Stimulated activated CD8-positive, alpha-beta memory T cell treated with anti-CD3 and anti-CD28 coated beads, Interleukin-7, amount 100 ng/mL, for 1 hour (primary cell): ENCODE data around the gene ELMOD3.
"Not testable (repeated sequence)": the region's sequence is repeated elsewhere in the genome, so short reads cannot be mapped to it uniquely, and the experiment has no call there.

Experiments used
- DNase-seq, 2 donors: peaks; one replicate each; pipeline ENCODE4 v3.0.0-alpha.2; 2020; ENCODE audit warnings: low read depth in 2 of 2

ELMOD3 gene

GRCh38 chr2:85329181-85329651, 25.4 kb upstream of the ELMOD3 start:
- no peak for DNase-seq

DNA sequence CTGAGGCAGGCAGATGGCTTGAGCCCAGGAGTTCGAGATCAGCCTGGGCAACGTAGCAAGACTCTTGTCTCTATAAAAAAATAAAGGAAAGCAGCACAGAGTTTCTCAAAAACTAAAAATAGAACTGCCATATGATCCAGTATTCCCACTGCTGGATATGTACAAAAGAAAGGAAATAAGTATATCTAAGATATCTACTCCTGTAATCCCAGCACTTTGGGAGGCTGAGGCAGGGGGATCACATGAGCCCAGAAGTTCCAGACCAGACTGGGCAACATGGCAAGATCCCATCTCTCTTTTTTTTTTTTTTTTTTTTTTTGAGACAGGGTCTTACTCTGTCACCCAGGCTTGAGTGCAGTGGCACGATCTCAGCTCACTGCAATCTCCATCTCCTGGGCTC, 24.9 kb upstream of the ELMOD3 start:
- not testable (repeated sequence) for DNase-seq

DNA sequence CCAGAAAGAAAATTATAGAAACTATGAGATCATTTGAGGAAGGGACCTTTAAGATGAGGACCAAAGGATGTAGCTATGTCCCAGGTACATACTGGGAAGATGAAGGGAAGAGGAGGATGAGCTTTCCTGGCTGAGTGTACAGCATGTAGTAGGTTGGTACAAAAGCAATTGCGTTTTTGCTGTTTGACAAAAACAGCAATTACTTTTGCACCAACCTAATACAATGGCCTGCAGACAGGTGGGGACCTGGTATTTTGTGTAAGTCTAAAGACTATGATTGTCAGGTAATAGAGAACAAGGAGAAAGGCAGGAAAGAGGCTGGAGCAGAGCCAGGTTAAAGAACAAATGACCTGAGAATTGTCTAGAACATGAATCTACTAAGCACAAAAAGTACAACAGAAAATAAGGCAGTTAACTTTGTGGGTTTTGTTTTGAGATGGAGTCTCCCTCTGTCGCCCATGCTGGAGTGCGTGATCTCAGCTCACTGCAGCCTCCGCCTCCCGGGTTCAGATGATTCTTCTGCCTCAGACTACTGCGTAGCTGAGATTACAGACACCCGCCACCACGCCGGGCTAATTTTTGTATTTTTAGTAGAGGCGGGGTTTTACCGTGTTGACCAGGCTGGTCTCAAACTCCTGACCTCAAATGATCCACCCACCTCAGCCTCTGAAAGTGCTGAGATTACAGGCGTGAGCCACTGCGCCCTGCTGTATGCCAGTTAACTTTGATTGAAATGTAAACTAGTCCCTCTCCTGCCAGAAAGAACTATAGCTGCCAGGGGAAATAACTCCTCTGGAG, 23.5 kb upstream of the ELMOD3 start:
- DNase-seq: no peak

DNA sequence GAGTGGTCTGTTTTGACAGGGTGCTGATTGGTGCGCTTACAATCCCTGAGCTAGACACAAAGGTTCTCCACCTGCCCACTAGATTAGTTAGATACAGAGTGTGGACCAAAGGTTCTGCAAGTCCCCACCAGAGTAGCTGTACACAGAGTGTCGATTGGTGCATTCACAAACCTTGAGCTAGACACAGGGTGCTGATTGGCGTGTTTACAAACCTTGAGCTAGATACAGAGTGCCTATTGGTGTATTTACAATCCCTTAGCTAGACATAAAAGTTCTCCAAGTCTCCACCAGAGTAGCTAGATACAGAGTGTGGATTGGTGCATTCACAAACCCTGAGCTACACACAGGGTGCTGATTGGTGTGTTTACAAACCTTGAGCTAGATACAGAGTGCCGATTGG, 20.7 kb upstream of the ELMOD3 start:
- not testable (repeated sequence) for DNase-seq

- no peak for DNase-seq
Observed at GRCh38 chr2:85334928-85335327, 19.6 kb upstream of the ELMOD3 start.

DNA sequence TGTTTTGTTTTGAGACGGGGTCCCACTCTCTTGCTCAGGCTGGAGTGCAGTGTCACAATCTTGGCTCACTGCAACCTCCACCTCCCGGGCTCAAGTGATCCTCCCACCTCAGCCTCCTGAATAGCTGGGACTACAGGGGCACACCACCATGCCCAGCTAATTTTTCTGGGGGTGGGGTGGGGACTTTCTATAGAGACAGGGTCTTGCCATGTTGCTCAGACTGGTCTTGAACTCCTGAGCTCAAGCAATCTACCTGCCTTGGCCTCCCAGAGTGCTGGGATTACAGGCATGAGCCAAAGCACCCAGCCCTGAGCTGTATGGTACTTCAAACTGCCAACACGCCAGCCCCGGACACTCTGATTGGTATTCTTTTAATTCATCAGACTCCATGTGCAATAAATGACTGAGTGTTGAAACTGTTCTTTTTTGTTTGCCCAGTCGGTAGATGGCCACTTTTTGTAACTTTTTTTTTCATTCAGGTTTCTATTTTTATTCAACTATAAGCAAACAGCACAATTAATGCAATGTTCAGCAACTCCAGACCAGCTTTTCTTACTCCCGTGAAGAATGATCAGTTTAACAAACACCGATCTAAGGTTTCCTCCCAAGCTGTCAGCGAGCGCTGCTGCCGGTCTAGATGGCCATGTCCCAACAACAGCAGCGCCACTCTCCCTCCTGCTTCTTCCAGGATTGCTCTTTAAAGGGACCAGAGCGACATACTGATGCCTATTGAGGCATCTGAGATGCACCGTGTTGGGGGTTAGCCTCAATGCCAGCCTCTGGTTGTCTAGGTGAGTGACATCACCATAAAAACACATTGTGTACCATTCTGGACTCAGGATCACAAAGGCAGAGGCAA, 14.3 kb upstream of the ELMOD3 start:
- DNase-seq: no peak

DNA sequence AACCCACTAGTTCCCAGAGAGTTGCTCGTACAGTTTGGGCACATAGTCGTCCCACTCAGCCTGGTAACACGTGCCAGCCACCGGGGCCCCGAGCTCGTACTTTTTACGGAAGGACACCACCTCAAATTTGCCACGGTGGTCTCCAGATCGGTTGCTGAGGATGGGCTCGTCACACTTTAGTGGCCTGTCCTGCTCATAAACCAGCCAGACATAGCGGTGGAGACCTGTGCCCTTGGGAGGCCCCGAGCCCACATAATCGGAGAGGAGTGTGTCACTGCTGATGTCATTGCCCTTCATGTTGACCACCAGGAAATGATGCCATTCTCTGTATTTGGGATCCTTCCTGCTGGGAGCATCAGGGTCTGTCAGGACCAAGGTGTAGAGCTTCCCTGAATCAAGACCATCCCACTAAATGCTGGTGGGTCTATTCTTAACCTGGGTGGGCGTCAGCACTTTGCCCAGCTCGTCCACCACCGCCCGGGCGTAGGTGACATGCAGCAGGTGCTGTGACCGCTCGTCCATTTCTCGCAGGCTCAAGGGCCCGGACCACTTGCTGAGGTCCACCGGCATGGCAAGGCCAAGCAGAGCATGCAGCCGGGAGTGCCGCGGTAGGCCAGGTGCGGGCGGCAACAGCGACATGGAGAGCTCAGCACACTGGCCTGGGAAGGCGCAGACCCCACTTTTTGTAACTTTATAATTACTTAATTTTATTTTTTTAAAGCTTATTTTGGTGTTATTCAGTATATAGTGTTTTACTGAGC, 13.1 kb upstream of the ELMOD3 start:
- DNase-seq: no peak

DNA sequence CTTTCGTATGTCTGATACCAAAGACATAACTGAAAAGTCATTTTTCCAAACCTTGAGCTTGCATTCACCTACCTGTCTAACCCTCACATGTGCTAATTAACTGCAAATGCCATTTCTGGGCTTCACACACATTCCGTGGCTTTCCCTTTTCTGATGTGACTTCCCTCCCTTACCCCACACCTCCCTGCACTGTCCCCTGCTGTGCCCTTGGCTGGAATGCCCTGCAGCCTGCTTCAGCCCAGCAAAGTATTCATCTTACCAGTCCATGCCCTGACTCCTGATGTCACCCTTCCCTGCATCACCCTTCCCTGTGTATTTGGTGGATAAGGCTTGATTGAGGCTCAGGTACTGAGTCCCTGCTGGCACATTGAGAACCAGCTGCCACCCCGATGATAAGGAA, 12.4 kb upstream of the ELMOD3 start:
- no peak for DNase-seq

DNA sequence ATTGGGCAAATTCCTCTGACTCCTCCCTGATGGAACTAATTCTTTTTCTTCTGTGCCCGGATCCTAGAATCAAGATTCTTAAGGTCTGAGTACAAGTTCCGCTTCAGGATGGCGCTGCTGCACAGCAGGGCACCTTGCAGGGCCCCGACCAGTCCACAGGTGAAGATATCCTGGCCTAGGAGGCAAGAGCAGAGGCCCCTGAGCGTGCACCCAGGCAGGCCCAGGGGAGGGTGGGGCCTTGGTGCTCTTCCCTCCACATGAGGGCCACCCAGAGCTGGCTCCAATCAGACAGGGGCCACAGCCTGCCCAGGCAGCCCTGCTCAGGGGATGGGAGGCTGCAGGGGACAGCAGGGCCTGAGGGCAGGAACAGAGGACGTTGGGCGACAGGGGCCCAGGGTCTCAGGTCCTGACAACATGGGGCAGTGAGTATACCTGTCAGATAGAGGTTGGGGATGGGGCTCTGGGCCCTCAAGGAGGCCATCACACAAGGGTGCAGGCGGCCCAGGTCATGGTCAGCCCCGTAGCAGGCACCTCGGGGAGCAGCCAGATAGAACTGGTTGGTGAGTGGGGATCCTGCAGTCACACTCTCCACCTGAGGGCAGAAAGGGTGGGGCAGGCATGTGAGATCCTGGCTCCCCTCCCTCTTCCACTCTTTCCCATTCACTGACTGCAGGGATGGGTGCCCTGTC, 11.2 kb upstream of the ELMOD3 start:
- DNase-seq: not testable (repeated sequence)

DNA sequence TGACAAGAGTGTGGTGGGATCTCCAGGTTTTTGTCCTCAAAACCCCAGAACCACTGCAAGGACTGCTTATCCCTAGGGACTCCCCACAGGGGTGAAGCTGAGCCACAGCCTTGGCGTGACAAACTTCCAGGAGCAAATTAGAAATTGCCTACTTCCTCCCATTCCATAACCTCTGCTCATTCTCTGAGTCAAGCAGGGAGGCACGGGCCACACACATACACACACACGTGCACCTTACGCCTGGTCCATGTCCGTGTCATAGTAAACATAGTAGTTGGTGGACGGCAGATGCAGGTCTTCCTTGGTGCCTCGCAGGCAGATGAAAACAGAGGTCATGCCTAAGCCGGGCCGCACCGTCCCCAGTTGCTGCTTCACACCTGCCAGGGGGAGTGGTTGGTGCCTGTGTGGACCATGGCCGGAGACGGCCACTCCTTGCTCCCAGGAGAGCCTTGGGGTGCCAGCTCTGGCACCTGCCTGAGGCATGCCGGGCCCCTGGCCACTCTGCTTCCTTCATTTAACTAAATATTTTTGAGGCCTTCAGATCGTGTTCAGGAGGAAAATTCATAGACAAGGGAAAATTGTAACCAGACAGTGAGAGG, 10.1 kb upstream of the ELMOD3 start:
- no peak for DNase-seq

DNA sequence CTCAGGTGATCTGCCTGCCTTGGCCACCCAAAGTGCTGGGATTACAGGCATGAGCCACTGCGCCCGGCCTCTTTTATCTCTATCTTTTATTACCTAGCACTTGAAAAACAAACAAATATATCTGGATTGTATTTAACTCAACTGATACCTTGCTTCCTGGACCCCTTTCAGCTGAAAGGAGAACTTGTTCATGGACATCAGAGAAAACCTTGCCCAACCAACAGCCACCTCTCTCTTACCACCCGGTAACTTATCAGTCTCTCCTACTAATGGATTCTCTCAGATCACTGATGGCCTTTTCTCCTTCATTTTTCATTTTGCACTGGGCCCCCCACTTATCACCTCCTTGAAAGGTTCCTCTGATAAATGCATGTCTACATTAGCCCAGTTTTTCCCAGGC, 7.0 kb upstream of the ELMOD3 start:
- DNase-seq: no peak

DNA sequence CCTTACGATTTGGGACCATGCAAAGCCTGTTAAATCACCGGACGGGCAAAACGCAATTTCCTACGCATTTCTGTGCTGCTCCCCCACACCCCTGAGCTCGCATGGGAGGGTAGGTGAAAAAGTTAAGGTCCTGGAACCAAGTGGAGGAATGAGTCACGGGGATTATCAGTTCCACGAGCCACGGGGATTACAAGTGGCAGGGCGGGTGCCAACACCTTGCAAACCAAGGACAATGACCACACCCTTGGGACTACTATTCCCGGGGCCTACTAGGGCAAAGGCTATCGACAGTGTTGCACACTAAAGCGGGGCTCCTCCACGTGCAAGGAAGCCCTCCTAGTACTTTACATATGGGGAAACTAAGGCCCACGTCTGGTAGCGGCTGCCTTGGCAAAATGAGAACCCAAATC, 688 bp upstream of the ELMOD3 start:
- DNase-seq: no peak

GRCh38 chr2:85355073-85355410, 473 bp downstream of the ELMOD3 start:
- no peak for DNase-seq

- no peak for DNase-seq
Observed at GRCh38 chr2:85355521-85355920, 952 bp downstream of the ELMOD3 start.

DNA sequence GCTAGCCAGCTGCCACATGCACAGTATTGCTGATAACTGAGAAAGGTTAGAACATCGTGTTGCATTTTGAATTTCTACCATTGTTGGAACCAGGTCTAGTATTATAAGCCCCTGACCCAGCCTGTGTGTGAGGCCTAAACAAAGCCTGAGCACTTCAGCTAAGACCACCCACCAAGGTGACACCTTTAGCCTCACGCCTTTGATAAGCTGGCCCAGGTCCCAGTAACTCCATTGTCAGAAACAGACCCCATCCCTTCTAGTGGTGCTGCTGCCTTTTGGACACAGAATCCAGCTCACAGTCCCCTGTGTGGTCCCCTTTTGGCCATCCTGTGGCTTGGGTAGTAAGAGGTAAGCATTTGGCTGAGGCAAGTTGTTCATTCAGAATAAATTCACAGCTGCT, 1.6 kb downstream of the ELMOD3 start:
- DNase-seq: no peak

GRCh38 chr2:85357736-85358135, 3.2 kb downstream of the ELMOD3 start:
- DNase-seq: no peak

GRCh38 chr2:85362653-85363387, 8.3 kb downstream of the ELMOD3 start:
- DNase-seq: not testable (repeated sequence)

- no peak for DNase-seq
Observed at GRCh38 chr2:85367180-85367579, 12.6 kb downstream of the ELMOD3 start.

DNA sequence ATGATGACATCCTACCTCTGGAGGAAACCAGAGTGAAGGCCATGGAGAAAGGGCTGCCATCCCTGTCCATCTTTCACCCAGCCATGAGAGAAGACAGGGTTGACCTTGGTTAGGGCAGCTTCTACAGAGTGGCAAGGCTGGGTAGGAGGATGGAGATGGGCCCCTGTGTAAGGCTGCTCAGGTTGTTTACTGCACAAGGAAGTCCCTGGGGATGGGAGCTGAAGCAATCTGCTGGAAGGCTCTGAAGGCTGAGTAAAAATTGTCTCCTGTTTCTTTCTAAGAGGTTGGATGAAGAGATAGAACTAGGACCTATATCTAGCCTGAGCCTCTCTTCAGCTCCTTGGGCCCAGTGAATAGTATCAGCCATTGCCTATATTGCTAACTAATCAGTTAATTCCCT, 14.4 kb downstream of the ELMOD3 start:
- no peak for DNase-seq

DNA sequence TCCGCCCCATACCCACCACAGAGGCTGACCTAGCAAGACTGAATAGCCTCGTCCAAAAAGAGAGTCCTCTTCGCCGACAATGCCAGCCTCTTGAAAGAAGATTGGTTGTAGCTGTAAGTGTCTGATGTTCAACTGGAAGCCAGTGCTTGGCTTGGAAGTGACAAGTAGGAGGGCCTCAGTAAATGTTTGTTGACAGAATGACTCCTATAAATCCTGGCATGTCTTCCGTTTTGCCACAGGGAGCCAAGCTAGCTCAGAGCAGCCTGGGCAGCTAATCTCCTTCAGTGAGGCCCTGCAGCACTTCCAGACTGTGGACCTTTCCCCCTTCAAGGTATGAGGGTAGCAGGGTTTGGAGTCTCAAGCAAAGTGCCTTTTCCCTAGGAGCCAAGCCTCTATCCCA, 14.9 kb downstream of the ELMOD3 start:
- no peak for DNase-seq

- no peak for DNase-seq
Observed at GRCh38 chr2:85371045-85371444, 16.5 kb downstream of the ELMOD3 start.
